ENCODE data around the gene C10orf105.

Gene C10orf105

GRCh38 chr10:71675295-71675970, 44.1 kb downstream of the C10orf105 start:
- no peak for DNase-seq

- DNase-seq, result no peak
These were observed 47.3 kb downstream of the C10orf105 start for GRCh38 chr10:71671994-71672946.

GRCh38 chr10:71667387-71667752, 52.2 kb downstream of the C10orf105 start:
- no peak for DNase-seq

GRCh38 chr10:71666639-71667386, 52.8 kb downstream of the C10orf105 start:
- no peak for DNase-seq

- DNase-seq, result no peak
These were observed 54.1 kb downstream of the C10orf105 start for GRCh38 chr10:71665456-71665855.

GRCh38 chr10:71664585-71664984, 55.0 kb downstream of the C10orf105 start:
- DNase-seq, result no peak

- no peak for DNase-seq
These were observed 56.3 kb downstream of the C10orf105 start for GRCh38 chr10:71663311-71663710.

GRCh38 chr10:71661779-71662336, 57.7 kb downstream of the C10orf105 start:
- no peak for DNase-seq

Data from stimulated activated naive CD4-positive, alpha-beta T cell treated with Interleukin-2 at 50 U/mL for 16 hours (primary cell).